Immature natural killer cell (primary cell): ENCODE results near the gene CREBL2. TPM values are rescaled to one million over a fixed set of nuclear protein-coding genes. Genes with fewer than 3 reads are reported as not detected.

Experiments used
- DNase-seq, 3 donors: peaks; one replicate each; pipeline ENCODE4 v3.0.0; 2022; ENCODE audit warnings: mixed read lengths in 1 of 3
- H3K27ac Mint-ChIP-seq, 6 donors: one replicate each; pipeline ENCODE4 v1.8.0; 2020; ENCODE audit warnings: mixed read lengths in 6 of 6, mild to moderate bottlenecking in 5 of 6, inconsistent platforms in 4 of 6, moderate library complexity in 3 of 6
- H3K27me3 Mint-ChIP-seq, 3 donors: one replicate each; pipeline ENCODE4 v1.8.0; 2020 to 2021; ENCODE audit warnings: low read depth in 3 of 3, mild to moderate bottlenecking in 3 of 3, mixed read lengths in 3 of 3, moderate library complexity in 3 of 3, inconsistent platforms in 1 of 3
- H3K36me3 Mint-ChIP-seq, 3 donors: one replicate each; pipeline ENCODE4 v1.8.0; 2020; ENCODE audit warnings: mixed read lengths in 3 of 3, inconsistent platforms in 2 of 3, mild to moderate bottlenecking in 2 of 3
- H3K4me1 Mint-ChIP-seq, 2 donors: one replicate each; pipeline ENCODE4 v1.8.0; 2020; ENCODE audit warnings: inconsistent platforms in 2 of 2, mild to moderate bottlenecking in 2 of 2, mixed read lengths in 2 of 2, moderate library complexity in 1 of 2
- H3K4me3 Mint-ChIP-seq, 5 donors: one replicate each; pipeline ENCODE4 v1.8.0; 2020; ENCODE audit warnings: mild to moderate bottlenecking in 5 of 5, mixed read lengths in 5 of 5, inconsistent platforms in 3 of 5, moderate library complexity in 3 of 5
- H3K9me3 Mint-ChIP-seq, 6 donors: one replicate each; pipeline ENCODE4 v1.8.0; 2020; ENCODE audit warnings: mild to moderate bottlenecking in 6 of 6, mixed read lengths in 6 of 6, inconsistent platforms in 4 of 6, moderate library complexity in 3 of 6
- polyA plus RNA-seq, 3 donors: library from polyadenylated mRNA; unstranded; fragments of 300-500 nt; fragmentation: Illumina TruSeq; gene quantifications; one replicate each; pipeline ENCODE4 v1.2.3, GENCODE V29; 2021

Gene CREBL2
- polyA plus RNA-seq, 3 donors from 2014 or later = 14.6 to 23.3 (median 21.4) TPM

DNA sequence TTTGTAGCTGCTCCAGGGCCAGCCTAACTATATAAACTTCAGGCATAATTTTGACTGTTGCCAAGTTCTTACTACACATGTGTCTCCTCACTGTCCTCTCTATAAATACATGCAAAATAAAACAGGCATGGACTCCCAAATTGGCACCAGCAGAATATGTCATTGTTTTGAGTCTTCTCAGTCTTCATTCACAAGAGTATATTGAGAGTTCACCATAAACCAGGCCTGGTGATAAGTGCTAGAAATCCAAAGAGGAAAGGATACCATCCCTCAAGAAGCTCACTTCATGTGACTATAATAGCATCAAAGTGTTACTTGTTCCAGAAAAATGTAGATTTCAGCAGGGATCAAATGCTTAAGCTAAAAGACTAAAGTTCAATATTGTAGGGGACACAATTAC lies 70.6 kb downstream of the CREBL2 start:
- Mint-ChIP-seq H3K27ac (no peak overlapping the region), H3K27me3 (peaks cover 0 to 4% (median 2%) of the 10 kb centered on the region in 3 donors), H3K36me3 (no peaks in the 10 kb centered on the region), H3K4me3 (no peak overlapping the region), H3K9me3 (no peaks in the 10 kb centered on the region), H3K4me1 (no peaks in the 10 kb centered on the region)
- no peak for DNase-seq

DNA sequence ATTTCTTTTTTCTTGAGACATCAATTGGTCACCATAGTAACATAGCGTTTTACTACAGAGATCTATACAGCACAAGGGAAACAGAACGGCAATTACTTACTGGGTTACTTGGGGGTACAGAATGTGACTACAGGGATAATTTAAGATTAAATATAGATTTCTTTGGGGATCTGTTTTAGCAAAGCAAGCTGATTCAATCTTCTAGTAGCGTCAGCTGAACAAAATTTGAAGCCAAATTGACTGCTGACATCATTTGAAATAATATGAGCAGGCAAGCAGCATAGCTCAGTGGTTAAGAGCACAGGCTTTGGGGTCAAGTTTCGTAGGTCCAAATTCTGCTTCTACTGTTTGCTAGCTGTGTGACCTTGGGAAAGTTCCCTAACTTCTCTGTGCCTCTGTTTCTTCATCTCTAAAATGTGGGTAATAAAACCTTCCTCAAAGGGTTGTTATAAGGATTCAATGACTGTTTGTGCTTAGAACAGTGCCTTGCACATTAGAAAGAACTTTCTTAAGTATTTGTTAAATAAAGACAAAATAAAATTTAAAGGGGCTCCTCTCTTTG lies 71.5 kb downstream of the CREBL2 start:
- H3K4me3 Mint-ChIP-seq = no peak overlapping the region
- DNase-seq = no peak
- no peaks in the 10 kb centered on the region for H3K9me3 Mint-ChIP-seq
- H3K27ac Mint-ChIP-seq = no peak overlapping the region
- no peaks in the 10 kb centered on the region for H3K36me3 Mint-ChIP-seq
- H3K4me1 Mint-ChIP-seq = no peaks in the 10 kb centered on the region
- H3K27me3 Mint-ChIP-seq = peaks cover 0 to 4% (median 2%) of the 10 kb centered on the region in 3 donors

DNA sequence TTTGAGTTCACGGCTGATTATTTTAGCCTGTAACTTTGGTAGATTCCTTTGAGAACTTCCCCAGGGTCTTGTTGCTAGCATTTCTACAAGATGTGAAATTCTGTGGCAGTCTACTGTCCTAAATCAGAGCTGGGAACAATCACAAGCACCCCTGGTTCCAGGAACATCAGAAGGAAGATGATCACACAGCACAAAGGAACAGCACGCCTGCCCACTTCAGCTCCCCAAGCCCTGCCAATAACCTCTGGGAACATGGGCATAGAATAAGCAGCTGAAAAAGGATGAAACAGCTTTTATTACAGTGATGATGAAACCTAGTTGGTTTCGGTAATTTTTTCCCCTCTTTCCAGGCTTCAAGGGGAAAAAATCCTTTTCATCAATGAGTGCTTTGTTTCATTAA lies 72.0 kb downstream of the CREBL2 start:
- no peak for DNase-seq
- Mint-ChIP-seq H3K4me1 (no peaks in the 10 kb centered on the region), H3K36me3 (no peaks in the 10 kb centered on the region), H3K27ac (no peak overlapping the region), H3K27me3 (peaks cover 0 to 4% (median 2%) of the 10 kb centered on the region in 3 donors), H3K4me3 (no peak overlapping the region), H3K9me3 (no peaks in the 10 kb centered on the region)

DNA sequence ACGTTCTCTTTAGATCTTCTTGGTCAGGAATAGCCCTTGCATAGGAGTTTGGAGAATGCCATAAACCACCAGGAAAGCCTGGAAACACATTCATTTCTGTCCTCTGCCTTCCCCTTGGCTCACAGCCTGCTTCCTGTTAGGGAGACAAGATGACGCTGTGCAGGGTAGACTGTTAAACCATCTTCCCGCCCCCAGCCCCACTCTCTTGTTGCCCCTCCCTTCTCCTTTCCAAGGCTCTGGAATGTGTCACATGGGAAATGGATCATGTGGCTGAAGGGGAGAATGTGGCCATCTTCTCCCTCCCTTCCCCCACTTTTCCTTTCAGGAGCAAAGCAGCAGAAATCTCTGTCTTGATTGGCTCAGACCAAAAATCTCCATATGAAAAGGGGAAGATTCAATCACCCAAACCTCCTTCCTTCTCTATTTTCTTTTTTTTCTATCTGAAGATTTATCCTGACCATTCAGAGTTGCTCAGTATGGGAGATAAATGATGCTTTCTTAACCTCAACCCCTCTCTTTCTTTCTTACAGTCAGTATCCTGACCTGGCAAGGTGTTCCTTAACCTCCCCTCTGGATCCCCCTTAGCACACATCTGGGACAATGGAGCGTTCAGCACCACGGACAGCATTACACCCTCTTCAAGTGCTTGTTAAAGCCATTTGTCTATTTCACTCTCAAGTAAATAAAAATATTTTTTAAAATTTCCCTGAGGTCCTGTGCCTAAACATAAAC lies 72.9 kb downstream of the CREBL2 start:
- H3K27me3 Mint-ChIP-seq = peaks cover 2 to 4% (median 2%) of the 10 kb centered on the region in 3 donors
- no peak for DNase-seq
- no peaks in the 10 kb centered on the region for H3K9me3 Mint-ChIP-seq
- H3K4me1 Mint-ChIP-seq = no peaks in the 10 kb centered on the region
- no peak overlapping the region for H3K4me3 Mint-ChIP-seq
- H3K27ac Mint-ChIP-seq = no peak overlapping the region
- H3K36me3 Mint-ChIP-seq = no peaks in the 10 kb centered on the region

DNA sequence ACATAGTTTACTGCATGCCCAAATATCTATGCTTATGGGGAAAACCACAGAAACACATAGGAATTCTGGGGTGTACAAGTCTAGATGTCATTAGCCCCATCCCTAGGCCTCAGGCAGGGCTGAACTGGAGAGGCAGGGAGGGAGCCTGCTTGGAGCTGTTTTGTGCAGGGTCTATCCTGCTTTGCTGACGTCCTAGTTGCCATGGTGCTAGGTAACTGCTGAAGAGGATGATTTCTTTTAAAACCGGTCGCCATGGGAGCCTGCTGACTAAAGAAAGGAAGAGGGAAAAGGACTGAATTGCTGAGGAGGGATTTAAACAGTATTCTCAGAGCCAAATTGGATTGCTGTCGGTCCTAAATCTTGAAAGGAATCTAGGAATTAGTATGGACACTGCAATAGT lies 73.6 kb downstream of the CREBL2 start:
- no peak overlapping the region for H3K4me3 Mint-ChIP-seq
- DNase-seq = no peak
- no peaks in the 10 kb centered on the region for H3K9me3 Mint-ChIP-seq
- H3K27ac Mint-ChIP-seq = no peak overlapping the region
- H3K4me1 Mint-ChIP-seq = no peaks in the 10 kb centered on the region
- H3K27me3 Mint-ChIP-seq = peaks cover 2 to 4% (median 2%) of the 10 kb centered on the region in 3 donors
- H3K36me3 Mint-ChIP-seq = no peaks in the 10 kb centered on the region

DNA sequence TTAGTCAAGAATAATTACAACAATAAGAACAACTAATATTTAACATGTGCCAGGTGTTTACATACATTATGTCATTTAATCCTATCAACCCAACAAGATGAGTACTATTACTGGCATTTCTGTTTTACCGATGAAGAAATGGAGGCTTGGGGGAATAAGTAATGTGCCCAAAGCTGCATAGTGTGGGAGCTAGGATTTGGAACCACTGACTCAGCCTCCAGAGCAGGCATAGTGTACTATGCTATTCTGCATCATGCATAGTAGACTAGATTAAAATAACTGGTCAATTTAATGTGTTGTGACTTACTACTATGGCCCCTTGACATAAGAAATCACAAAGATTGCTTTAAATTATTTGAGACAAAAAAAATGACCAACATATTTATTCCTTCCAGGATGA lies 74.8 kb downstream of the CREBL2 start:
- H3K36me3 Mint-ChIP-seq = no peaks in the 10 kb centered on the region
- H3K4me3 Mint-ChIP-seq = no peak overlapping the region
- no peaks in the 10 kb centered on the region for H3K4me1 Mint-ChIP-seq
- no peak overlapping the region for H3K27ac Mint-ChIP-seq
- peaks cover 0 to 2% (median 2%) of the 10 kb centered on the region in 3 donors for H3K27me3 Mint-ChIP-seq
- H3K9me3 Mint-ChIP-seq = no peaks in the 10 kb centered on the region
- DNase-seq = no peak

DNA sequence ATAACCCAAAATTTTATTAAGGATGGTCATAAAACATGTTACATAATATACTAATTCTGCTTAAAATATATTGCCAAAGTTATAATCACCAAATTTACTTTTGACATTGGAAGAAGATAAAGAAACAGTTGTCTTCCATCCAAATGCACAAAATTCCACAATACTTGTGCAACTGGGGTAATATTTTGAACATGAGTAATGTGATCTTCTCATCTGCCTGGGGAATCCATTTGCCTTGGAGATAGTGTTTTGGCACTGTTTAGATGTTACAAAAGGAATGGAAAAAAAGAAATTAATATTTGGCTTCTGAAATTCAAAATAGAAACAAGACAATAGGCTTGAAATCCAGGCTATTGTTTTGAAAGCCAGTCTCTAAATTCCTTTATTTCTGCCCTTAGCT lies 75.2 kb downstream of the CREBL2 start:
- Mint-ChIP-seq H3K27ac (no peak overlapping the region), H3K9me3 (no peaks in the 10 kb centered on the region), H3K36me3 (no peaks in the 10 kb centered on the region), H3K27me3 (peaks cover 0 to 2% (median 2%) of the 10 kb centered on the region in 3 donors), H3K4me1 (no peaks in the 10 kb centered on the region), H3K4me3 (no peak overlapping the region)
- DNase-seq = no peak

DNA sequence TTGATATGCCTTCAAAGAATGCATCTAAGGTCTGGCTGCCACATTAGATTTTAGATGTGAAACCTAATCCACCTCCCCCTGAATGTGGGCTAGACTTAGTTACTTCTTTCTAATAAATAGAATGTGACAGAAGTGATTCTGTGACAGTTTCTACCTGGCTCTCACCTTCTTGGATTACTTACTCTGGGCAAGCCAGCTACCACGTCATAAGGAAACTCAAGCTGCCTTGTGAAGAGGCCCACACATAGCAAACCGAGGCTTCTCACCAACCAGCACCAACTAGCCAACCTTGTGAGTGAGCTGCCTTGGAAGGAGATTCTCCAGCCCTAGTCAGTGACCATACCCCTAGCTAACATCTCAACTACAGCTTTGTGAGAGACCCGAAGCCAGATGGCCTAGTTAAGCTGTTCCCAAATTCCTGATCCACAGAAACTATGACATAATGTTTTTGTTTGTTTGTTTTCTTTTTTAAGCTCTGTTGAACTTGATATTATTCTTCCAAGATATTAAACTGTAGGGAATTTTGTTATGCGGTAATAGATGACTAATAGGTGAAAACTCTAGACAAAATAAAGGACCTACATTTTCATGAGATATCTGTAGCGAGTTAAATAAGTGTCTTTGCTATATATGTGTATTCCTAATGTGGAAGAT lies 78.1 kb downstream of the CREBL2 start:
- Mint-ChIP-seq H3K4me3 (no peak overlapping the region), H3K27me3 (peaks cover 0 to 2% (median 2%) of the 10 kb centered on the region in 3 donors), H3K4me1 (no peaks in the 10 kb centered on the region), H3K27ac (no peak overlapping the region), H3K9me3 (no peaks in the 10 kb centered on the region), H3K36me3 (no peaks in the 10 kb centered on the region)
- no peak for DNase-seq

DNA sequence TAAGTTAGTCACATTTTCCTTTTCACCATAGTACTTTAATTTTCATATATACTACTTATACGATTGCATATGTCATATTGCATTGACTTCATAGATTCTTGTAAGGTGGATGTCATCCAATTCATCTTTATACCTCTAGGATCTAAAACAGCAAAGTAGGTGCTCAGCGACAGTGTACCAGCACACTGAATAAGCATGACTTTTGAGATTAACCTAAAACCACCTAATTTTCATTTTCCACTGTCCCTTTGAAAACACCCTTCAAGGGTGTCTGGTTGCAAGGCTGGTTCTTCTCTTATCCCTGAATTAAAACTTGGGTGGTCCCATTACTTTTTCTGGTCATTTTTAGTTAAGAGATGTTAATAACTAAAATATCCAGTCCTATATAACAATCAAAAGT lies 79.9 kb downstream of the CREBL2 start:
- DNase-seq = no peak
- H3K9me3 Mint-ChIP-seq = no peaks in the 10 kb centered on the region
- H3K36me3 Mint-ChIP-seq = no peaks in the 10 kb centered on the region
- no peak overlapping the region for H3K27ac Mint-ChIP-seq
- no peak overlapping the region for H3K4me3 Mint-ChIP-seq
- H3K27me3 Mint-ChIP-seq = peaks cover 9 to 13% (median 12%) of the 10 kb centered on the region in 3 donors
- H3K4me1 Mint-ChIP-seq = peaks cover 6 to 14% of the 10 kb centered on the region in 2 donors

DNA sequence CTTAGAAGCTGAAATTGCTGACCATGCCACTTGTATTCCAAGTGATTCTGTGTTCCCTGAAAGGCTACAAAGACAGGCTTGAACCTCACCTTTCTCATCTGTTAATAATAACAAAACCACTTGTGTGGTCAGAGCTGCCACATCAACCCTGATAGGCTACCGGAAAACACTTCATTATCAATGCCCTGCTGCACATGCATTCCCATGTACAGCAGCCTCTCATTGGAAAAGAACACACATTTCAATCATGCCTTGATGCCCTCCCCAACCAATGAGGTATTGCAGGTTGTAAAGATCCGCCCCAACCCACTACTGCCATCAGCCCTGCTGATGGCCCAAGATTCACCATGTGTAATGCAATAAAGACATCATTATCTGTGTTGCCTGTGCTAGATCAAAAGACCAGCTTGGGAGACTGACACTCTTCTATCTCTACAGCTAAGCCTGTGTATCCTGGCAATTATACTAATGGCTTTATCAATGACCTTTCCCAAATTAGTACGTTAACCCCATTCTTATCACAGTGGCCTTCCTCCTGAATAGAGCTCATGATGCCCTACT lies 81.5 kb downstream of the CREBL2 start:
- no peak overlapping the region for H3K27ac Mint-ChIP-seq
- no peak for DNase-seq
- H3K4me1 Mint-ChIP-seq = peaks cover 19 to 30% of the 10 kb centered on the region in 2 donors
- peaks cover 16 to 20% (median 18%) of the 10 kb centered on the region in 3 donors for H3K27me3 Mint-ChIP-seq
- no peaks in the 10 kb centered on the region for H3K36me3 Mint-ChIP-seq
- no peak overlapping the region for H3K4me3 Mint-ChIP-seq
- H3K9me3 Mint-ChIP-seq = no peaks in the 10 kb centered on the region

Other genes with a start within 250 kb of the CREBL2 start
- gene DUSP16, start 49.0 kb upstream of the CREBL2 start, polyA plus RNA-seq = under 1 TPM in 2 of 3 donors, not detected in 1; 0.57 to 0.78 TPM
- under 1 TPM in 2 of 3 donors, not detected in 1; 0.37 to 0.65 TPM for gene GPR19, start 84.3 kb downstream of the CREBL2 start, polyA plus RNA-seq
- gene CDKN1B, start 105.5 kb downstream of the CREBL2 start, polyA plus RNA-seq = 10 to 100 TPM in 2 of 3 donors, 1 to 10 TPM in 1; 4.4 to 17.6 (median 17.4) TPM
- under 1 TPM in 1 of 3 donors, not detected in 2; 0.34 TPM for gene APOLD1, start 173.8 kb downstream of the CREBL2 start, polyA plus RNA-seq
- gene DDX47, start 201.5 kb downstream of the CREBL2 start, polyA plus RNA-seq = 10 to 100 TPM; 39.3 to 62.7 (median 51.1) TPM